H1 (cell line): ENCODE measurements around the gene CUL1. TPM values are rescaled to one million over a fixed set of nuclear protein-coding genes. Genes with fewer than 3 reads are reported as not detected.

Source experiments
- CHD1 ChIP-seq: IDR thresholded peaks from 2 replicates; pipeline ENCODE4 v1.6.1; 2012; ENCODE audit warnings: low read depth, low read length, improper control_type of control experiment
- polyA plus RNA-seq, 7 experiments: library from polyadenylated mRNA; depleted of rRNA in 3 of 7; stranded (reverse) in 5 of 7; unstranded in 2 of 7; fragments of >200 nt in 5 of 7; fragments of 200-250 nt in 2 of 7; gene quantifications; 1 replicate in 5 of 7; 2 replicates in 1 of 7; 4 replicates in 1 of 7; pipeline versions ENCODE4 v1.2.1 to v1.2.3, GENCODE V29; 2011 to 2013; ENCODE audit warnings: missing spikeins in 2 of 7, mixed read lengths in 2 of 7
- total RNA-seq: library from RNA; stranded (reverse); fragmentation: NEBNext Ultra II Directional; extraction: Animal tissue kit (Norgen Biotek cat#: 25700); gene quantifications from 2 replicates; pipeline ENCODE4 v1.2.1, GENCODE V29; 2021
- TF ChIP-seq, protein P1 (sequence below): fragments of 300-600 bp; sonication (generic); IDR thresholded peaks from 2 replicates; pipeline ENCODE4 v1.7.1; 2012; ENCODE audit warnings: low read length, moderate library complexity, mild to moderate bottlenecking, inconsistent platforms; ENCODE audit not compliant: insufficient replicate concordance

CUL1 gene
- total and polyA plus RNA-seq, 2 of the 8 experiments (the other 6 are each of a cell fraction or from before 2014, with no cell fraction given): 33.0 to 77.3 TPM

DNA sequence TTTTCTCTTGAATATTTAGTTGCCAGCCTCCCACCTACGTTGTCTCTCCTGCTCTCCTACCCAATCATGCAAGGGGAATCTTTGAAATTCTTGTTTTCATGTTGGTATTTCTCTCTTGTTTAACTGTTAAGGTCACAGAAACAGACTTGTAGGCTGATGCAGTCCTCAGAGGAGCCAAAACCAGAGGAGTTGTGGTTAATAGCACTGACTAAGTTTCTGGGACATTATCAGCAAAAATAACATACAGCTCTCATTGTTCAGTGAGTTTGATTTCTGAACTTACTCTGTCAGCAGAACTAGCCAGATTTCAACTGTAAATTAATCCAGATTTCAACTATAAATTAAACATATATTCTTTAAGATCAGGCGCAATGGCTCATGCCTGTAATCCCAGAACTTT, 11.1 kb upstream of the CUL1 start (continued):
- TF ChIP-seq, protein P1, sequence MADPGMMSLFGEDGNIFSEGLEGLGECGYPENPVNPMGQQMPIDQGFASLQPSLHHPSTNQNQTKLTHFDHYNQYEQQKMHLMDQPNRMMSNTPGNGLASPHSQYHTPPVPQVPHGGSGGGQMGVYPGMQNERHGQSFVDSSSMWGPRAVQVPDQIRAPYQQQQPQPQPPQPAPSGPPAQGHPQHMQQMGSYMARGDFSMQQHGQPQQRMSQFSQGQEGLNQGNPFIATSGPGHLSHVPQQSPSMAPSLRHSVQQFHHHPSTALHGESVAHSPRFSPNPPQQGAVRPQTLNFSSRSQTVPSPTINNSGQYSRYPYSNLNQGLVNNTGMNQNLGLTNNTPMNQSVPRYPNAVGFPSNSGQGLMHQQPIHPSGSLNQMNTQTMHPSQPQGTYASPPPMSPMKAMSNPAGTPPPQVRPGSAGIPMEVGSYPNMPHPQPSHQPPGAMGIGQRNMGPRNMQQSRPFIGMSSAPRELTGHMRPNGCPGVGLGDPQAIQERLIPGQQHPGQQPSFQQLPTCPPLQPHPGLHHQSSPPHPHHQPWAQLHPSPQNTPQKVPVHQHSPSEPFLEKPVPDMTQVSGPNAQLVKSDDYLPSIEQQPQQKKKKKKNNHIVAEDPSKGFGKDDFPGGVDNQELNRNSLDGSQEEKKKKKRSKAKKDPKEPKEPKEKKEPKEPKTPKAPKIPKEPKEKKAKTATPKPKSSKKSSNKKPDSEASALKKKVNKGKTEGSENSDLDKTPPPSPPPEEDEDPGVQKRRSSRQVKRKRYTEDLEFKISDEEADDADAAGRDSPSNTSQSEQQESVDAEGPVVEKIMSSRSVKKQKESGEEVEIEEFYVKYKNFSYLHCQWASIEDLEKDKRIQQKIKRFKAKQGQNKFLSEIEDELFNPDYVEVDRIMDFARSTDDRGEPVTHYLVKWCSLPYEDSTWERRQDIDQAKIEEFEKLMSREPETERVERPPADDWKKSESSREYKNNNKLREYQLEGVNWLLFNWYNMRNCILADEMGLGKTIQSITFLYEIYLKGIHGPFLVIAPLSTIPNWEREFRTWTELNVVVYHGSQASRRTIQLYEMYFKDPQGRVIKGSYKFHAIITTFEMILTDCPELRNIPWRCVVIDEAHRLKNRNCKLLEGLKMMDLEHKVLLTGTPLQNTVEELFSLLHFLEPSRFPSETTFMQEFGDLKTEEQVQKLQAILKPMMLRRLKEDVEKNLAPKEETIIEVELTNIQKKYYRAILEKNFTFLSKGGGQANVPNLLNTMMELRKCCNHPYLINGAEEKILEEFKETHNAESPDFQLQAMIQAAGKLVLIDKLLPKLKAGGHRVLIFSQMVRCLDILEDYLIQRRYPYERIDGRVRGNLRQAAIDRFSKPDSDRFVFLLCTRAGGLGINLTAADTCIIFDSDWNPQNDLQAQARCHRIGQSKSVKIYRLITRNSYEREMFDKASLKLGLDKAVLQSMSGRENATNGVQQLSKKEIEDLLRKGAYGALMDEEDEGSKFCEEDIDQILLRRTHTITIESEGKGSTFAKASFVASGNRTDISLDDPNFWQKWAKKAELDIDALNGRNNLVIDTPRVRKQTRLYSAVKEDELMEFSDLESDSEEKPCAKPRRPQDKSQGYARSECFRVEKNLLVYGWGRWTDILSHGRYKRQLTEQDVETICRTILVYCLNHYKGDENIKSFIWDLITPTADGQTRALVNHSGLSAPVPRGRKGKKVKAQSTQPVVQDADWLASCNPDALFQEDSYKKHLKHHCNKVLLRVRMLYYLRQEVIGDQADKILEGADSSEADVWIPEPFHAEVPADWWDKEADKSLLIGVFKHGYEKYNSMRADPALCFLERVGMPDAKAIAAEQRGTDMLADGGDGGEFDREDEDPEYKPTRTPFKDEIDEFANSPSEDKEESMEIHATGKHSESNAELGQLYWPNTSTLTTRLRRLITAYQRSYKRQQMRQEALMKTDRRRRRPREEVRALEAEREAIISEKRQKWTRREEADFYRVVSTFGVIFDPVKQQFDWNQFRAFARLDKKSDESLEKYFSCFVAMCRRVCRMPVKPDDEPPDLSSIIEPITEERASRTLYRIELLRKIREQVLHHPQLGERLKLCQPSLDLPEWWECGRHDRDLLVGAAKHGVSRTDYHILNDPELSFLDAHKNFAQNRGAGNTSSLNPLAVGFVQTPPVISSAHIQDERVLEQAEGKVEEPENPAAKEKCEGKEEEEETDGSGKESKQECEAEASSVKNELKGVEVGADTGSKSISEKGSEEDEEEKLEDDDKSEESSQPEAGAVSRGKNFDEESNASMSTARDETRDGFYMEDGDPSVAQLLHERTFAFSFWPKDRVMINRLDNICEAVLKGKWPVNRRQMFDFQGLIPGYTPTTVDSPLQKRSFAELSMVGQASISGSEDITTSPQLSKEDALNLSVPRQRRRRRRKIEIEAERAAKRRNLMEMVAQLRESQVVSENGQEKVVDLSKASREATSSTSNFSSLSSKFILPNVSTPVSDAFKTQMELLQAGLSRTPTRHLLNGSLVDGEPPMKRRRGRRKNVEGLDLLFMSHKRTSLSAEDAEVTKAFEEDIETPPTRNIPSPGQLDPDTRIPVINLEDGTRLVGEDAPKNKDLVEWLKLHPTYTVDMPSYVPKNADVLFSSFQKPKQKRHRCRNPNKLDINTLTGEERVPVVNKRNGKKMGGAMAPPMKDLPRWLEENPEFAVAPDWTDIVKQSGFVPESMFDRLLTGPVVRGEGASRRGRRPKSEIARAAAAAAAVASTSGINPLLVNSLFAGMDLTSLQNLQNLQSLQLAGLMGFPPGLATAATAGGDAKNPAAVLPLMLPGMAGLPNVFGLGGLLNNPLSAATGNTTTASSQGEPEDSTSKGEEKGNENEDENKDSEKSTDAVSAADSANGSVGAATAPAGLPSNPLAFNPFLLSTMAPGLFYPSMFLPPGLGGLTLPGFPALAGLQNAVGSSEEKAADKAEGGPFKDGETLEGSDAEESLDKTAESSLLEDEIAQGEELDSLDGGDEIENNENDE: no peak
- TF ChIP-seq CHD1: no peak
